ENCODE data around the gene CDON. TPM values are rescaled to one million over a fixed set of nuclear protein-coding genes. Genes with fewer than 3 reads are reported as not detected.

Gene CDON
- total and polyA plus RNA-seq, 2 donors (not counting 3 experiments of a cell fraction or from before 2014, with no cell fraction given), result 1.6 to 3.8 TPM

DNA sequence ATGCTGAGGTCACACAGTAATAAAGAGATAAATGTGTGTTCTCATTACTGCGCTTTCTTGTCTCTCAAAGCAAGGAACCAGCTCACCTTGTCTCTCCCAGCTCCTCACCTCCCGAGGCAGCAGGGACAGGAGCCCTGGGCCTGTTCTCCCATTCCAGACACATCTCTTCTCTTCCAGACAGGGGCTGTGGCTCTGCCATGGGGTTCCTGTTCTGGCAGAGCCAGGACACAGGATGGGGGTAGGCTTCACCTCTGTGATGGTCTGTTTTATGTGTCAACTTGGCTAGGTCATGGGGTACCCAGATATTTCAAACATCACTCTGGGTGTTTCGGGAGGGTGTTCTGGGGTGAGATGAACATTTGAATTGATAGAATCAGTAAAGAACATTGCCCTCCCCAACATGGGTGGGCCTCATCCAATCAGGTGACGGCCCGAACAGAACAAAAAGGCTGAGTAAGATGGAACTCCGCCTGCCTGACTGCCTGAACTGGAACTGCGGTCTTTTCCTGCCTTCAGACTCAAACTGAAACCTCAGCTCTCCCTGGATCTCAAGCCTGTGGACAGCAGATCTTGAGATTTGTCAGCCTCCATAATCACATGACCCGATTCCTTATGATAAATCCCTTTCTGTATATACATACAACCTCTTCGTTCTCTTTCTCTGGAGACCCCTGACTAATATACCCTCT, 118.9 kb downstream of the CDON start:
- H2AFZ ChIP-seq (ENCODE audit: low read depth, low read length), result no peak overlapping the region
- DNase-seq (ENCODE audit: low read depth, low spot score), result no peak
- intact Hi-C loops (cut with micrococcal nuclease) (loop anchor here (5.0 kb wide), 1 partner anchor 118 kb away; the partner anchor contains the start of gene CDON), dilution Hi-C loops (cut with MboI; ENCODE audit: extremely low pct_ligation_motif_present, low sequenced_read_pairs) (no loop called here)
- no peaks in the 10 kb centered on the region for H4K20me1 ChIP-seq (replicated peaks; ENCODE audit: control insufficient read depth, extremely low read depth, insufficient read depth, low read length)
- no peaks in the 10 kb centered on the region for H3K27me3 ChIP-seq (ENCODE audit: control insufficient read depth in 2 of 2, insufficient read depth in 2 of 2, low read length in 2 of 2)
- H3K4me2 ChIP-seq (ENCODE audit: insufficient read depth, low read length), result no peak overlapping the region
- no TSS peak for BruUV-seq (replicated peaks)
- H3K4me3 ChIP-seq (replicated peaks in 1 of 3; ENCODE audit: insufficient read depth in 1 of 3, low read depth in 1 of 3, low read length in 3 of 3), result no peak overlapping the region
- TF ChIP-seq POLR2AphosphoS5 (IDR thresholded peaks at IDR 0.05; ENCODE audit: insufficient read depth, low read depth, low read length) (no peak), JUN (IDR thresholded peaks at IDR 0.05; ENCODE audit: borderline replicate concordance, insufficient read depth, insufficient read length, low read depth) (no peak), FOS (IDR thresholded peaks at IDR 0.05; ENCODE audit: borderline replicate concordance, insufficient read depth, low read length) (no peak), GATA2 (IDR thresholded peaks at IDR 0.05; ENCODE audit: insufficient read depth, insufficient read length, low read depth, low read length) (no peak), POLR2A (IDR thresholded peaks at IDR 0.05; ENCODE audit: low read depth, low read length) (no peak)
- H3K27ac ChIP-seq (ENCODE audit: insufficient read depth, low read depth, low read length), result no peak overlapping the region
- POLR2A ChIA-PET, result no interaction called here
- no peak overlapping the region for H3K9ac ChIP-seq (replicated peaks; ENCODE audit: extremely low read depth, insufficient read depth, low read length)
- no peaks in the 10 kb centered on the region for H3K4me1 ChIP-seq (ENCODE audit: control insufficient read depth, extremely low read depth, insufficient read depth, low read length)
- no peak for FAIRE-seq
- H3K36me3 ChIP-seq (ENCODE audit: control insufficient read depth in 2 of 2, extremely low read depth in 1 of 2, insufficient read depth in 2 of 2, low read length in 2 of 2), result no peaks in the 10 kb centered on the region
- CTCF ChIA-PET, result interaction anchor here (1.0 to 10.5 kb wide), 4 partner anchors 17 to 249 kb away, joined by 3 to 147 read pairs (median 4); no protein-coding TSS in a partner anchor
- H3K79me2 ChIP-seq (ENCODE audit: control insufficient read depth, insufficient read depth, low read length), result no peaks in the 10 kb centered on the region
- no peaks in the 10 kb centered on the region for H3K9me1 ChIP-seq (replicated peaks; ENCODE audit: control insufficient read depth, extremely low read depth, insufficient read depth, low read length)
- no peaks in the 10 kb centered on the region for H3K9me3 ChIP-seq (replicated peaks; ENCODE audit: control insufficient read depth, insufficient read depth, low read length)

DNA sequence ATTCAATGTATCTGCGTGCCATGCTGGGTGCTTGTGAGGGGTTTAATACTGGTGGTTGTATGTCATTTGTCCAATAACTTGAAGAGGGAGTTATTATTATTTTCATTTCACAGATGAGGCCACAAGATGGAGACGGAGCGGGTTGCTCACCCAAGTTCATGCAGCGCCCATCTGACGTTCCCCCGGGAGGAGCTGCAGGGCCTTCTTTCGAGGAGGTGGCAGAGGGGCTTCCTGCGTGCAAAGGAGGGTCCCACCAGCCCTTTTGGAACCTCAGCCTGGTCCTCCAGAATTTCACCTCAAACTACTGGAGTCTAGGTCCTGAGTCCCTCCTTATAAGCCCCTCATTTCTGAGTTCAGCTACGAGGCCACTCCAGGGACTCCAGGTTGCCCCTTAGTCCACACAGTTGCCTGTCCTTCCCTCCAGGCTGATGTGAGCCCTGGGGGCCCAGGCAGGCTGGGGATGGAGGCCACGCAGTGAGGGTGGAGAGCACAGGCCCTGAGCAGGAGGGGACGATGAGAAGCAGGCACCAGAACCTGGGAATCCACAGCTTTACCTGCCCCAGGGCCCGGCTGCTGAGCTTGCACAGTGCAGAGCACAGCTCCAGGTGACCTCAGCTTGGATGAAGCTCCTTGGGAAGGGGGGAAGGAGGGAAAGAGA, 119.8 kb downstream of the CDON start:
- intact Hi-C loops (cut with micrococcal nuclease), result loop anchor here (1.0 to 5.0 kb wide), 2 partner anchors 119 to 251 kb away; partner anchors contain the start of gene CDON
- DNase-seq (ENCODE audit: low read depth, low spot score), result no peak
- Histone ChIP-seq H3K4me2 (ENCODE audit: insufficient read depth, low read length) (no peak overlapping the region), H3K27me3 (ENCODE audit: control insufficient read depth in 2 of 2, insufficient read depth in 2 of 2, low read length in 2 of 2) (no peaks in the 10 kb centered on the region), H4K20me1 (replicated peaks; ENCODE audit: control insufficient read depth, extremely low read depth, insufficient read depth, low read length) (no peaks in the 10 kb centered on the region), H3K9me1 (replicated peaks; ENCODE audit: control insufficient read depth, extremely low read depth, insufficient read depth, low read length) (no peaks in the 10 kb centered on the region), H3K27ac (ENCODE audit: insufficient read depth, low read depth, low read length) (no peak overlapping the region), H2AFZ (ENCODE audit: low read depth, low read length) (no peak overlapping the region), H3K79me2 (ENCODE audit: control insufficient read depth, insufficient read depth, low read length) (no peaks in the 10 kb centered on the region), H3K4me1 (ENCODE audit: control insufficient read depth, extremely low read depth, insufficient read depth, low read length) (no peaks in the 10 kb centered on the region), H3K36me3 (ENCODE audit: control insufficient read depth in 2 of 2, extremely low read depth in 1 of 2, insufficient read depth in 2 of 2, low read length in 2 of 2) (no peaks in the 10 kb centered on the region), H3K9ac (replicated peaks; ENCODE audit: extremely low read depth, insufficient read depth, low read length) (no peak overlapping the region), H3K4me3 (replicated peaks in 1 of 3; ENCODE audit: insufficient read depth in 1 of 3, low read depth in 1 of 3, low read length in 3 of 3) (no peak overlapping the region), H3K9me3 (replicated peaks; ENCODE audit: control insufficient read depth, insufficient read depth, low read length) (no peaks in the 10 kb centered on the region)
- no peak for FAIRE-seq
- no TSS peak for BruUV-seq (replicated peaks)
- ChIA-PET POLR2A (no interaction called here), CTCF (interaction anchor here (0.6 to 10.5 kb wide), 11 partner anchors 16 to 538 kb away, joined by 3 to 147 read pairs (median 4); no protein-coding TSS in a partner anchor)
- TF ChIP-seq POLR2A (IDR thresholded peaks at IDR 0.05; ENCODE audit: low read depth, low read length) (no peak), JUN (IDR thresholded peaks at IDR 0.05; ENCODE audit: borderline replicate concordance, insufficient read depth, insufficient read length, low read depth) (no peak), MYC (IDR thresholded peaks at IDR 0.05; ENCODE audit: low read depth, low read length) (no peak), EZH2 (IDR thresholded peaks at IDR 0.05; ENCODE audit: borderline replicate concordance, low read depth, low read length, severe bottlenecking) (no peak), GATA2 (IDR thresholded peaks at IDR 0.05; ENCODE audit: insufficient read depth, insufficient read length, low read depth, low read length) (no peak), FOS (IDR thresholded peaks at IDR 0.05; ENCODE audit: borderline replicate concordance, insufficient read depth, low read length) (no peak), POLR2AphosphoS5 (IDR thresholded peaks at IDR 0.05; ENCODE audit: insufficient read depth, low read depth, low read length) (no peak)
- TF ChIP-seq, protein P1, sequence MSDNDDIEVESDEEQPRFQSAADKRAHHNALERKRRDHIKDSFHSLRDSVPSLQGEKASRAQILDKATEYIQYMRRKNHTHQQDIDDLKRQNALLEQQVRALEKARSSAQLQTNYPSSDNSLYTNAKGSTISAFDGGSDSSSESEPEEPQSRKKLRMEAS (IDR thresholded peaks at IDR 0.05; ENCODE audit: insufficient read depth, insufficient read length), result no peak
- TF ChIP-seq, protein P2, sequence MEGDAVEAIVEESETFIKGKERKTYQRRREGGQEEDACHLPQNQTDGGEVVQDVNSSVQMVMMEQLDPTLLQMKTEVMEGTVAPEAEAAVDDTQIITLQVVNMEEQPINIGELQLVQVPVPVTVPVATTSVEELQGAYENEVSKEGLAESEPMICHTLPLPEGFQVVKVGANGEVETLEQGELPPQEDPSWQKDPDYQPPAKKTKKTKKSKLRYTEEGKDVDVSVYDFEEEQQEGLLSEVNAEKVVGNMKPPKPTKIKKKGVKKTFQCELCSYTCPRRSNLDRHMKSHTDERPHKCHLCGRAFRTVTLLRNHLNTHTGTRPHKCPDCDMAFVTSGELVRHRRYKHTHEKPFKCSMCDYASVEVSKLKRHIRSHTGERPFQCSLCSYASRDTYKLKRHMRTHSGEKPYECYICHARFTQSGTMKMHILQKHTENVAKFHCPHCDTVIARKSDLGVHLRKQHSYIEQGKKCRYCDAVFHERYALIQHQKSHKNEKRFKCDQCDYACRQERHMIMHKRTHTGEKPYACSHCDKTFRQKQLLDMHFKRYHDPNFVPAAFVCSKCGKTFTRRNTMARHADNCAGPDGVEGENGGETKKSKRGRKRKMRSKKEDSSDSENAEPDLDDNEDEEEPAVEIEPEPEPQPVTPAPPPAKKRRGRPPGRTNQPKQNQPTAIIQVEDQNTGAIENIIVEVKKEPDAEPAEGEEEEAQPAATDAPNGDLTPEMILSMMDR (IDR thresholded peaks at IDR 0.05; ENCODE audit: extremely low read depth in 1 of 2, insufficient read depth in 1 of 2, low read depth in 1 of 2, low read length in 2 of 2), result no peak
- dilution Hi-C loops (cut with MboI; ENCODE audit: extremely low pct_ligation_motif_present, low sequenced_read_pairs), result no loop called here
